ENCODE measurements around the gene CWC22.

CWC22 gene

GRCh38 chr2:179898873-179899272 lies 108.2 kb downstream of the CWC22 start:
- peaks cover 11% of the 10 kb centered on the region; the same call in 1 of the 2 replicates for H3K9me3 ChIP-seq (ENCODE audit: insufficient read depth, low read length)
- H3K27me3 ChIP-seq (ENCODE audit: insufficient read depth, insufficient read length) = no peaks in the 10 kb centered on the region
- TF ChIP-seq YY1 (IDR thresholded peaks at IDR 0.05; ENCODE audit: insufficient read depth, insufficient read length) = no peak
- TF ChIP-seq ZNF274 (IDR thresholded peaks at IDR 0.05; ENCODE audit: low read depth, low read length) = no peak
- TF ChIP-seq SUZ12 (IDR thresholded peaks at IDR 0.05; ENCODE audit: extremely low read depth, insufficient read depth, insufficient read length) = no peak
- H3K4me3 ChIP-seq (ENCODE audit: insufficient read length, low read depth) = no peak overlapping the region
- no peaks in the 10 kb centered on the region for H3K4me1 ChIP-seq (ENCODE audit: insufficient read depth, insufficient read length)
- no peaks in the 10 kb centered on the region for H3K36me3 ChIP-seq (ENCODE audit: insufficient read depth, insufficient read length, low read length)
- H3K9ac ChIP-seq (ENCODE audit: insufficient read length, low read depth) = no peak overlapping the region
- peak; percentile 71 for DNase-seq (ENCODE audit: low read depth, low spot score)
